ENCODE measurements around the gene CPA1. TPM values are rescaled to one million over a fixed set of nuclear protein-coding genes. Genes with fewer than 3 reads are reported as not detected.

Gene CPA1
- not detected in 2 replicates for total RNA-seq

GRCh38 chr7:130379921-130380860 is at the start of gene CPA1:
Gene CPA1 (plus strand): TSS chr7:130380494. CDS start chr7:130380521, 27 bp downstream.

GRCh38 chr7:130344271-130344866 is 35.9 kb upstream of the CPA1 start, which contains the start of gene CPA5:
Gene CPA5 (plus strand): TSS chr7:130344816. CDS start chr7:130346486, 1,670 bp downstream.

Other genes with a start within 250 kb of the CPA1 start
- 17.3 and 32.8 TPM in 2 replicates for gene TMEM209, start 175.1 kb upstream of the CPA1 start, total RNA-seq
- gene SSMEM1, start 172.6 kb upstream of the CPA1 start, total RNA-seq, result not detected in 2 replicates
- not detected in 2 replicates for gene CPA2, start 113.6 kb upstream of the CPA1 start, total RNA-seq
- gene CPA4, start 87.3 kb upstream of the CPA1 start, total RNA-seq, result under 0.01 and 1.6 TPM in 2 replicates
- not detected in 2 replicates for gene CPA5, start 35.7 kb upstream of the CPA1 start, total RNA-seq
- gene CEP41, start 60.5 kb downstream of the CPA1 start, total RNA-seq, result 6.6 and 7.7 TPM in 2 replicates
- 1.8 and 15.1 TPM in 2 replicates for gene MEST, start 111.6 kb downstream of the CPA1 start, total RNA-seq